8988T (cell line): Measurements from ENCODE around the gene LDLRAD4.

ENCODE experiments used
- DNase-seq: peaks from one replicate; pipeline ENCODE4 v3.0.0; 2011

The LDLRAD4 gene

GRCh38 chr18:13527730-13528129 lies 309.2 kb downstream of the LDLRAD4 start:
- no peak for DNase-seq

DNA sequence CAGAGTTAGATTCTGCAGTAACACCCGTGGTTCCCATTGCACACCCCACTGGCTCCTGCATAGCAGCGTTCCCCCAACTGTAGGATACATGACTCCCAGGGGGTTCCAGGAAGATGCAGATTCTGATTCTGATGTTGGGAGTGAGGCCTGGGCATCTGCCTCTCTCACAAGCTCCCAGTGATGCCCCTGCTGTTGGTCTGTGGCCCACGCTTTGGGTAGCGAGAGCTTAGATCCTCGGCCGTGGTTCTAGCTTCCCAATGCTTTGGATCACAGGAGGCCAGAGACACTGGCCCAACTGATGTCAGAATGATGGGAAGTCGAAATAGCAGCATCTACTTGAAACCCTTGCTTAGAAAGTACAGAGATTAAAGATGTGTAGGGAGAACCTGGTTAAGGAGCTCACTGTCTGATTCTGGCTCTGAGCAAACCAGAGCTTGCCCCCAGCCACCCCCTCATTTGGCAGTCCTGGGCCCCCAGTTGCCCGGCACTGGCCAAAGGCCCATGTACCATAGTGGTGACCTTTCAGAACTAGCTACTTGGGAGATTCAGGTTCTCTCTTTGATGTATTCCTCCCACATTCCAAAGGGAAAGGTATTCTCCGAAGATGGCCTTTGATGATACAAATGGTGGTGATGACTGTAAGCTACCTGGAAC lies 310.3 kb downstream of the LDLRAD4 start:
- no peak for DNase-seq

DNA sequence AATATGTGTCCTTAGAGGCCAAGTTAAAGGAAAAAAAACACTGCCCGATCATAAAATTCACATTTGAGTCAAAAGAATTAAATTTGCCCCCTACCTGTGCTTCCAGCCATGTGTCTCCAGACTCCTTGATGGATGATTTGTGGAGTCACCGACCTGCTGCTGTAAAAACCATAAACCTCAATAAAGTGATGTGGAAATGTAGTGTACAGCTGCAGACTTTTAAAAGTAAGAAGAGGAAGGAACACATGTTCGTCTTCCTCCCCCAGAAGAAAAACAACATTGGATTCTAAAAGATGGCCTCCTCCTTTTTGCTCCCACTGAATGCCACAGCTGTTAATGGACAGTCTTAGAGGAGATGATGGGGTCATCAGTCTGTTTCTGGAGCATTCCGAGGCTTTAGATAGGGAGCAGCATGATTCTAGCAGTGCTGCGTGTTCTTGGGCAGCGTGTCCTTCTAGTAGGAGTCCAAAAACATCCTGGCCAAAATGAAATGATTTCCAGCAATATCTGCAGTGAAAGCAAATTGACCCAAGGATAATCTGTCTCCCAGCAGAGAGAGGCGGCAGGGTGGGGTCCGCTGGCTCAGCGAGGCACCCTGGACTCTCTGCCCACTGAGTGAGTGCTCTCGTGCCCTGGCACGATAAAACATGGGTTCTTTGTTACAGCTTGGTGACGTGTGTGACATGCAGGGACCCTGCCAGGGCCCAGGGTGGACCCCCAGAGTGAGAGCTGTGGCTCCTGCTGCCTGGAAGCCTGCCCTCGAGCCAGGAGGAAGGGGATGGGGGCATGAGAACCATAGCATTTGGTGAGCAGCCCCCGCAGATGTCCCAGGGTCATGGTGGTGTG lies 311.7 kb downstream of the LDLRAD4 start:
- DNase-seq: no peak

GRCh38 chr18:13530879-13531387 lies 312.4 kb downstream of the LDLRAD4 start:
- DNase-seq: peak; percentile 28

DNA sequence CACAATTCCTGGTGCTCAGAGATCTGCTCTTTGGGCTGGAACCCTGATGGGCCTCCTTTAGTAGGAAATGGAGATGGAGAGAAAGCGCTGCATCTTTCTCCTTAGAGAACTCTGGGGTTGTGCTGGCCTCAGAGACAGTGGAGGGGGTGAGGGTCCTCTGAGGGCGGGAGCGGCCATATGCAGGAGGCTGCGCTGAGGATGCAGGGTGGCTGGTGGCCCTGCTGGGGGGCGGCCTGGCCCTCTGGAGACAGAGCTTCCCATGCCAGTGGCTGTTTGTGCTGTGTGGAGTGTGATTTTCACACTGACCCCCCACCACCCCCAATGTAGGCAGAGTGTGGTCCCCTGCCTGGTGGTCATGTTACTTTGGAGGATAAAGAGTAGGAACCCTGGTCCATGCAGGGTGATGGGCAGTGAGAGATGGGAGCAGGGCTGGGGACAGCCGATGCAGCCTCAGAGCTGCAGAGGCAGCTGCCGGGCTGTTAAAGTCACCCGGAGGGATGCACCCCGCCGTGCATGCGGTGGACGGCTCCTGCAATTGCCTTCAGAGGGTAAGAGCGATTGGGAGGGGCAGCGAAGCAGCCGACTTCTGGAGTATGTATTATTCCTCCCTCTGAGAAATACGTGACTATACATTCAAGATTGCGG lies 313.2 kb downstream of the LDLRAD4 start:
- no peak for DNase-seq

DNA sequence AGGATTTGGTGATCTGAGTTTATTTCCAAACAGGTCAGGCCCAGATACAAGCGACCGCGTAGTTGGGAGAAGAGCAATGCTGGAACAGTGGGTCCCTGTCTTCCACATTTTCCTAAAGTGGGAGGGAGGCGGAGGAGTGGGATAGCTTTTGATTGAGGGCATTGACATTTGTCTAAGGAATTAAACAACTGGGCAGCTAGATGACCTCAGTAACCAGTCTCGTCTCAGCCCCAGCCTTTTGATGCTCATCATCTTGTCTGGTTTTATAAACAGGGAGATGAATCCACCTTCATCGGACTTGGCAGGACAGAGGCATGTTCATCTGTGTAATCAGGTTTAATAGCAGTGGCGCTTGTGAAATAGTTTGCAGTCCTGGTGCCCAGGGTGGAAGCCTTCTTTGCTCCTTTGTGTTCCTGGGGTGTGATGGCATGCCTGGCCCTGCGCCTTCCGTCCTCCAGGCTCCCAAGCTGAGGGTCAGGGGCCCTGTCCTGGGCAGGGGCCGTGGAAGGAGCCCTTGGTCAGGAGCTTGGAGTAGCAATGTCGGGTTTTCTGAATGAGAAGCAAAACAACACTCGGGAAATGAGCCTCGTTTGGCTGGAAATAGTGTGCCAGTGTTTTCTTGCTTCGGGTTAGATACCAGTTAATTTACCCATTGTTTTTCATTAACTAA lies 314.0 kb downstream of the LDLRAD4 start:
- no peak for DNase-seq

- no peak for DNase-seq
Measured at GRCh38 chr18:13534631-13535030, 316.1 kb downstream of the LDLRAD4 start.

- no peak for DNase-seq
Measured at GRCh38 chr18:13536578-13536977, 318.0 kb downstream of the LDLRAD4 start.

DNA sequence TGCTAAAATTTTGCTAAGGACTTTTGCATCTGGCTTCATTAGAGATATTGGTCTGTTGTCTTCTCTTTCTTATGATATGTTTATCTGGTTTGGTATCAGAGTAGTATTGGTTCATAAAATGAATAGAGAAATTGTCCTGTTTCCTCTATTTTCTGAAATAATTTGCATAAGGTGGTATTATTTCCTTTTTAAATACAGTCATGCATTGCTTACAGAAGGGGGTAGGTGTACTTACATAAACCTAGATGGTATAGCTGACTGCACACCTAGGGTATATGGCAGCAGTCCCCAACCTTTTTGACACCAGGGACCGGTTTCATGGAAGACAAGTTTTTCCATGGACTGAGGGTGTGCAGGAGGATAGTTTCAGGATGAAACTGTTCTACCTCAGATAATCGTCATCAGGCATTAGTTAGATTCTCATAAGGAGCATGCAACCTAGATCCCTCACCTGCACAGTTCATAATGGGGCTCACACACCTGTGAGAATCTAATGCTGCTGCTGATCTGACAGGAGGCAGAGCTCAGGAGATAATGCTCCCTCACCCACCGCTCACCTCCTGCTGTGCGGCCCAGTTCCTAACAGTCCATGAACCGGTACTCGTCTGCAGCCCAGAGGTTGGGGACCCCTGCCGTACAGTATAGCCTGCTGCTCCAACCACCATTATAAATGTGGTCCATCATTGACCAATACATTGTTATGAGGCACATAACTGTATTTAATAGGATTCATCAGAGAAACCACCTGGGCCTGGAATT lies 318.6 kb downstream of the LDLRAD4 start:
- DNase-seq: no peak

GRCh38 chr18:13538630-13539029 lies 320.1 kb downstream of the LDLRAD4 start:
- DNase-seq: no peak

- no peak for DNase-seq
Measured at GRCh38 chr18:13539050-13539449, 320.5 kb downstream of the LDLRAD4 start.

DNA sequence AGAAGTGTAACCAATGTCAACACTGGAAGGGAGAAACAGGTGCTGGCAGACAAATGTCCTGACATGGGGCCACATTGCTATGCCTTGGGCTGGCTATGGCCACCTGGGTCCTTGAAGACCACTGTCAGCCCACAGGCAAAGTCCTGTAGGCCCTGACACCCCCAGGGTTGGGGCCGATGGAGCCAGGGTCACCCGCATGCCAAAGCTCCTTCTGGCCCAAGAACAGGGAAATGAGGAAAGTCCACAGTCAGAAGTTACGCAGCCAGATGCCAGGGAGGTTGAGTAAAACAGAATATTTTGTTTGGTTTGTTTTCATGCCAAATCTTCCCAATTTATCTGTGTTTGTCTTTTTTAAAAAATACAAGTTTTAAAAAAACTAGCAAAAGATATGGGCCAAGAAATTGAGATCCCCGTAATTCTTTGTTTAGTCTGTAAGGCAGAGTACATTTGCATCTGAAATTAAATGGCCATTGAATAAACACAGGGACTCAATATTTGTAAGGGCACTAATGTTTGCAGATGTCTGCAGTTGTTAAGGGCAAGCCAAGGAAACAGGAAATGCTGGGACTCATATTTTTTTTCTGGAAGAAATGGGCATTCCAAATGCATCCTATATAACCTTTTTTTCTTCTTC lies 321.4 kb downstream of the LDLRAD4 start:
- no peak for DNase-seq

DNA sequence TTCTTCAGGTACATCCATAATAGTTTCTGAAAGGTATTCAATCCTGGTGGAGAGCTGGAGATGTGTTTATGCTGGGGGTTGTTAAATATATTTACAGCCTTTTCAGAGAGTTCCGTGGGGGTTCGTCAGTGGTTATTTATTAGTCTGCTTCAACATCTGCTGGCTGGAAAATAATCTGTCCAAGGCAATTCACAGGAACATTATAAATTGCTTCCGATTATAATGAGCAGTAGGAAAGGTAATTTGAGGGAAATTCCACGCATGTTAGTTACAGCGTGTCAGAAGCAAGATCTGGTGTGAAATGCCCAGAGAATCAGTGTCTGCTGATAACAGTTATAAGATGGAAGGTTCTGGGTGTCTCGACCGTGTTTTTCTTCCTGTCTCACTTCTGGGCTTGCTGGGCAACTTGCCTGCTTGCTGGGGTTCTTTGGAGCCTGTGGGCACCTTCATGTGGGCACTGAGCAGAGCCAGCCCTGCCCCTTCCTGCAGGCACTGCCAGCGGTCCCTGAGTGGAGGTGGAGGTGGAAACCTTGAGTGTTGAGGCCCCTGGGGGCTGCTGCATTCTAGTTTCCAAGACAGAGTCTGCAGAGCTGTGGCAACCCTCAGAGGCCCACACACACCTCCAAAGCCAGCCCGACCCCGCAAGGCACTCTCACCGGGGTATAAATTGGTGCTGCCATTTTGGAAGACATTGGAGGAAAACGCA lies 322.1 kb downstream of the LDLRAD4 start:
- no peak for DNase-seq

- DNase-seq: no peak
Measured at GRCh38 chr18:13541621-13542519, 323.3 kb downstream of the LDLRAD4 start.

- DNase-seq: no peak
Measured at GRCh38 chr18:13542520-13542847, 323.9 kb downstream of the LDLRAD4 start.

- no peak for DNase-seq
Measured at GRCh38 chr18:13543144-13543543, 324.6 kb downstream of the LDLRAD4 start.

- no peak for DNase-seq
Measured at GRCh38 chr18:13543811-13544732, 325.5 kb downstream of the LDLRAD4 start.

- DNase-seq: no peak
Measured at GRCh38 chr18:13544953-13545352, 326.4 kb downstream of the LDLRAD4 start.

DNA sequence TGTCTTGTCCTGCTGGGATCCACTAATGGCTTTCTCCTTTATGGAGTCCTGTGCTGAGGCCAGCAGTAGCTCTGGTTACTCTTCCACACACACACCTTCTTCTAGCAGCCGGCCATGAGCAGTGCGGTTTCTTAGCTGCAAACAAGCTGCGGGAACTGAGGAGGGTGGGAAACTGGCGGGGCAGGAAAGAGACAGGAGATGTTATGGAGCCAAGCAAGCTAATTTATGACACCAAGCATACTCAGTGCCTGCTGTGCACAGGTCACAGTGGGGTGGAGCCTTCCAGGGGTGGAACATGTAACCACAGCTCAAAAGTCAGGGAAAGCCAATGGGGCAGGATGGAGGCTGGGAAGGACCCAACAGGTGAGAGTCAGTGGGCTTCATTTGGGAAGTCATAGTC lies 327.0 kb downstream of the LDLRAD4 start:
- no peak for DNase-seq
